A549 (cell line): ENCODE measurements around the gene CCL14. TPM values are rescaled to one million over a fixed set of nuclear protein-coding genes. Genes with fewer than 3 reads are reported as not detected.

Source experiments
- ATAC-seq, 2 experiments: fragments of 200-7000 bp in 1 of 2; fragments of >200 bp in 1 of 2; cut with Nextera tagmentation in 1 of 2; cut with Tn5 transposase in 1 of 2; 3 replicates each; pipeline versions ENCODE4 v1.8.0 to v1.9.1; 2018 to 2020; ENCODE audit warnings: mild to moderate bottlenecking in 1 of 2, moderate library complexity in 1 of 2
- CTCF ChIA-PET: fragments of 300-600 bp; sonication (Branson Sonifier 250); formaldehyde crosslinking; extraction: SDS; loops from one replicate; lab custom pipeline; 2021; ENCODE audit warnings: antibody characterized with exemption, inconsistent platforms; lab: Yijun Ruan, JAX
- POLR2A ChIA-PET: fragments of 350-600 bp; formaldehyde crosslinking; extraction: SDS; loops from one replicate; lab custom pipeline; 2021; ENCODE audit warnings: antibody characterized with exemption, inconsistent platforms; lab: Yijun Ruan, JAX
- DNase-seq, 2 experiments: peaks; one replicate each; pipeline versions ENCODE4 v3.0.0 to v3.0.0-alpha.2; 2011 to 2016; ENCODE audit warnings: low read depth in 1 of 2, low spot score in 1 of 2
- FAIRE-seq: peaks from 2 replicates; lab custom pipeline; 2011; peaks lifted over from hg19 to GRCh38; lab: Jason Lieb, UNC
- H3K27ac ChIP-seq, 2 experiments: fragments of >200 bp; sonication (Bioruptor Twin); formaldehyde crosslinking; 3 replicates each; pipeline ENCODE4 v1.5.1; 2016 to 2017
- H3K4me1 ChIP-seq: fragments of >200 bp; sonication (Bioruptor Twin); formaldehyde crosslinking; 3 replicates; pipeline ENCODE4 v1.6.1; 2016
- H3K4me2 ChIP-seq: fragments of >200 bp; sonication (Bioruptor Twin); formaldehyde crosslinking; 3 replicates; pipeline ENCODE4 v1.6.1; 2016
- H3K4me3 ChIP-seq: fragments of >200 bp; sonication (Bioruptor Twin); formaldehyde crosslinking; 3 replicates; pipeline ENCODE4 v1.5.1; 2016
- H3K9me3 ChIP-seq: fragments of >200 bp; sonication (Bioruptor Twin); formaldehyde crosslinking; 3 replicates; pipeline ENCODE4 v1.6.1; 2016
- CBX8 ChIP-seq: fragments of 200-600 bp; sonication (generic); IDR thresholded peaks from 2 replicates; pipeline ENCODE4 v1.6.1; 2016
- CEBPB ChIP-seq, 2 experiments: fragments of >200 bp in 1 of 2; sonication (Bioruptor Twin) in 1 of 2; formaldehyde crosslinking in 1 of 2; IDR thresholded peaks; 2 replicates each; pipeline ENCODE4 v1.6.1; 2012 to 2016
- CHD2 ChIP-seq: fragments of 150-350 bp; IDR thresholded peaks from 2 replicates; pipeline ENCODE4 v1.6.1; 2014; ENCODE audit warnings: low read length; ENCODE audit not compliant: partially characterized antibody
- EP300 ChIP-seq, 2 experiments: fragments of >200 bp; sonication (Bioruptor Twin); formaldehyde crosslinking; IDR thresholded peaks; 2 replicates in 1 of 2; 3 replicates in 1 of 2; pipeline ENCODE4 v1.6.1; 2016 to 2017
- FOSB ChIP-seq: fragments of 250-450 bp; sonication (Bioruptor Pico); IDR thresholded peaks from 2 replicates; pipeline ENCODE4 v1.5.0; 2020; ENCODE audit warnings: mild to moderate bottlenecking, moderate library complexity
- HEYL ChIP-seq: fragments of 250-450 bp; sonication (Bioruptor Pico); IDR thresholded peaks from 2 replicates; pipeline ENCODE4 v1.8.0; 2021; ENCODE audit warnings: mild to moderate bottlenecking, moderate library complexity
- HOXA7 ChIP-seq: fragments of 250-450 bp; sonication (Bioruptor Pico); IDR thresholded peaks from 2 replicates; pipeline ENCODE4 v1.5.0; 2020; ENCODE audit warnings: mild to moderate bottlenecking, moderate library complexity
- JUN ChIP-seq, 2 experiments: fragments of >200 bp; sonication (Bioruptor Twin); formaldehyde crosslinking; IDR thresholded peaks; 2 replicates in 1 of 2; 3 replicates in 1 of 2; pipeline ENCODE4 v1.6.1; 2016 to 2017
- KDM5A ChIP-seq: fragments of 200-600 bp; sonication (generic); IDR thresholded peaks from 2 replicates; pipeline ENCODE4 v1.6.1; 2016; ENCODE audit warnings: antibody characterized with exemption, mild to moderate bottlenecking
- MAZ ChIP-seq: fragments of 150-350 bp; IDR thresholded peaks from 2 replicates; pipeline ENCODE4 v1.6.1; 2014; ENCODE audit warnings: antibody characterized with exemption, low read depth, low read length, borderline replicate concordance
- NPAS2 ChIP-seq: fragments of 250-450 bp; sonication (Bioruptor Pico); IDR thresholded peaks from 2 replicates; pipeline ENCODE4 v1.8.0; 2022; ENCODE audit warnings: mild to moderate bottlenecking, moderate library complexity, borderline replicate concordance
- PHF8 ChIP-seq: fragments of 200-600 bp; sonication (generic); IDR thresholded peaks from 2 replicates; pipeline ENCODE4 v1.6.1; 2016; ENCODE audit warnings: low read depth, mild to moderate bottlenecking, antibody characterized with exemption, moderate library complexity, borderline replicate concordance
- POLR2A ChIP-seq: IDR thresholded peaks from 2 replicates; pipeline ENCODE4 v1.6.1; 2012; ENCODE audit warnings: mild to moderate bottlenecking, low read length
- POLR2AphosphoS2 ChIP-seq: conservative IDR thresholded peaks from 2 replicates; pipeline ENCODE4 v1.6.1; 2012; ENCODE audit warnings: low read length, improper control_type of control experiment, inconsistent platforms
- RAD21 ChIP-seq, 2 experiments: fragments of >200 bp in 1 of 2; sonication (Bioruptor Twin) in 1 of 2; formaldehyde crosslinking in 1 of 2; IDR thresholded peaks in 1 of 2; conservative IDR thresholded peaks in 1 of 2; 2 replicates in 1 of 2; 3 replicates in 1 of 2; pipeline ENCODE4 v1.6.1; 2012 to 2018; ENCODE audit warnings: inconsistent platforms in 1 of 2
- RARB ChIP-seq: fragments of 250-450 bp; sonication (Bioruptor Pico); IDR thresholded peaks from 2 replicates; pipeline ENCODE4 v1.8.0; 2021; ENCODE audit warnings: mild to moderate bottlenecking, moderate library complexity
- RCOR1 ChIP-seq: fragments of 150-350 bp; IDR thresholded peaks from 2 replicates; pipeline ENCODE4 v1.6.1; 2014; ENCODE audit warnings: antibody characterized with exemption, low read length, low read depth
- RNF2 ChIP-seq: fragments of 200-600 bp; sonication (generic); IDR thresholded peaks from 2 replicates; pipeline ENCODE4 v1.6.1; 2016; ENCODE audit warnings: low read depth, mild to moderate bottlenecking, antibody characterized with exemption, moderate library complexity, borderline replicate concordance
- SMC3 ChIP-seq: fragments of >200 bp; sonication (Bioruptor Twin); formaldehyde crosslinking; IDR thresholded peaks from 3 replicates; pipeline ENCODE4 v1.6.1; 2018; ENCODE audit warnings: inconsistent platforms
- SREBF2 ChIP-seq: fragments of 450-650 bp; IDR thresholded peaks from 2 replicates; pipeline ENCODE4 v1.6.1; 2014; ENCODE audit warnings: mild to moderate bottlenecking, moderate library complexity
- TFCP2L1 ChIP-seq: fragments of 250-450 bp; sonication (Bioruptor Pico); IDR thresholded peaks from 2 replicates; pipeline ENCODE4 v1.5.0; 2021; ENCODE audit warnings: mild to moderate bottlenecking
- WGBS: methylation state at CpG from one replicate; pipeline ENCODE4 v1.1.6; 2017; ENCODE audit errors: missing lambda C conversion rate; 5-methylcytosine and 5-hydroxymethylcytosine counted together
- polyA plus RNA-seq, 4 experiments: library from polyadenylated mRNA; depleted of rRNA in 3 of 4; stranded (reverse); fragments of >200 nt; fragmentation: RNase III in 1 of 4; extraction: RNeasy Plus Mini Kit Qiagen cat#74134 plus additional on column Dnase treatment in 1 of 4; gene quantifications; 2 replicates in 3 of 4; 3 replicates in 1 of 4; pipeline ENCODE4 v1.2.3, GENCODE V29; 2011 to 2017
- TF ChIP-seq, protein P1 (sequence below): fragments of >200 bp; sonication (Bioruptor Twin); formaldehyde crosslinking; IDR thresholded peaks from 3 replicates; pipeline ENCODE4 v1.6.1; 2016
- TF ChIP-seq, protein P2 (sequence below): fragments of >200 bp; sonication (Bioruptor Twin); formaldehyde crosslinking; IDR thresholded peaks from 3 replicates; pipeline ENCODE4 v1.5.1; 2016
- TF ChIP-seq, protein P3 (sequence below): fragments of 150-350 bp; IDR thresholded peaks from 2 replicates; pipeline ENCODE4 v1.6.1; 2014; ENCODE audit warnings: low read depth, mild to moderate bottlenecking, low read length

Gene CCL14
- polyA plus RNA-seq, 2 of the 4 experiments (the other 2 are of a cell fraction), result not detected

DNA sequence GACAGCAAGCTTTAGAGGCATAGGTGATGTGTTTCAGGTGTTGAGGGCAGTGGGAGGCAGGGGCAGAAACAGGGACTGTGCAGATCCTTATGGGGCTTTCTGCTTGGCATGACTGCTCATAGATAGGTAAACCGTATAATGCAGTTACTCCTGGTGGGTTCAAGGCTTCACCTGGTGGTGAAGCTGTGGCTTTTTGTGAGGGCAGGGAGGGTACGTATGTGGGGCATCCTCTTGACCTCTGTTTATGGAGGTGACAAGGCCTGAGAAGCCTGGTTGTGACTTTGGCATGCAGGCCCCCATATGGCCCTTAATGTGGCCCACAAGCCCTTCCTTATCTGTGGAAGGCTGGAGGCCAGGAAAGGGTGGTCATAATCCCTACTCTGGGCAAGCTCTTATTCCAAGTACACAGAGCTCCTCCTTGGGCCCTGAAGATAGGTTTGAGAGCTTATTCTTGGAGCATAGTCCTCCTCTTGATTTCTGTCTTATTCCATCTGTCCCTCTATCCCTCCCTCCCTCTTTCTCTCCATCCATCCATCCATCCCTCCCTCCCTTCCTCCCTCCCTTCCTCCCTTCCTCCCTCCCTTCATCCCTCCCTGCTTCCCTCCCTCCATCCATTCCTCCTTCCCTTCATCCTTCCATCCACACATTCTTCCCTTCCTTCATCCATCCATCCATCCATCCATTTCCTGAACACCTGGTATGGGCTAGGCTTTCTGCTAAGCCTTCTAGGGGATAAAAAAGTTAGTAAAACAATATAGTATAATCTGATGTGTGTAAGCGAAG lies 3.9 kb downstream of the CCL14 start:
- Histone ChIP-seq H3K9me3 (no peaks in the 10 kb centered on the region), H3K4me1 (no peaks in the 10 kb centered on the region), H3K4me3 (no peak overlapping the region), H3K4me2 (no peak overlapping the region), H3K27ac (no peak overlapping the region)
- CTCF ChIA-PET, result interaction anchor here (0.6 to 6.0 kb wide), 11 partner anchors 8 to 500 kb away, joined by 3 to 41 read pairs (median 5); no protein-coding TSS in a partner anchor
- WGBS, result 56% methylated on average over 3 of the region's 3 CpGs
- no peak for FAIRE-seq
- no peak for ATAC-seq
- no peak for DNase-seq
- TF ChIP-seq HEYL (CRISPR knock-in tag) (no peak), RCOR1 (no peak), POLR2A (no peak), RNF2 (no peak), JUN (IDR thresholded peaks at IDR 0.05) (no peak), PHF8 (no peak), CHD2 (no peak), EP300 (IDR thresholded peaks at IDR 0.05) (no peak), MAZ (no peak), SREBF2 (no peak), NPAS2 (no peak), CEBPB (IDR thresholded peaks at IDR 0.05) (no peak), POLR2AphosphoS2 (no peak), KDM5A (no peak), HOXA7 (CRISPR knock-in tag) (no peak)
- TF ChIP-seq, protein P1, sequence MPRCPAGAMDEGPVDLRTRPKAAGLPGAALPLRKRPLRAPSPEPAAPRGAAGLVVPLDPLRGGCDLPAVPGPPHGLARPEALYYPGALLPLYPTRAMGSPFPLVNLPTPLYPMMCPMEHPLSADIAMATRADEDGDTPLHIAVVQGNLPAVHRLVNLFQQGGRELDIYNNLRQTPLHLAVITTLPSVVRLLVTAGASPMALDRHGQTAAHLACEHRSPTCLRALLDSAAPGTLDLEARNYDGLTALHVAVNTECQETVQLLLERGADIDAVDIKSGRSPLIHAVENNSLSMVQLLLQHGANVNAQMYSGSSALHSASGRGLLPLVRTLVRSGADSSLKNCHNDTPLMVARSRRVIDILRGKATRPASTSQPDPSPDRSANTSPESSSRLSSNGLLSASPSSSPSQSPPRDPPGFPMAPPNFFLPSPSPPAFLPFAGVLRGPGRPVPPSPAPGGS, result no peak
- POLR2A ChIA-PET, result no interaction called here

DNA sequence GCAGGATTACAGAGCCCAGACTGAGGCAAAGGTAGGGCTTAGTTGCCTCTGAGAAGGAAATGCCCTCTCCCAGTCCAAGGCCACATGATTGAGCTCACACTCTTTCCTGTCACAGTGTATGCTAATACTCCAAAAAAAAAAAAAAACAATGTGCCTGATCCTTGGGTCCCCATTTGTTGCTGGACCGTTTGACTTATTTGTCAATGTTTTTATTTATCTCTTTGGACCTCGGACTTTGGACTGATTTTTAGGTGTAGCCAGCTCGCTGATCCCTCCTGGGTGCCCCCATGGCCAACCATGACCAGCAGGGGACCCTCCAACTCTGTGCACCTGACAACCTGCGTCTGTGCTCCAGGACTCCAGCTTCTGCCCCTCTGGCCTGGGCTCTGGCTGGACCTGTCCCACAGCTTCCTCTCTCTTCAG lies 4.6 kb downstream of the CCL14 start:
- WGBS, result 13% methylated on average over 4 of the region's 4 CpGs
- ChIA-PET CTCF (interaction anchor here (0.9 to 6.0 kb wide), 9 partner anchors 9 to 501 kb away, joined by 3 to 41 read pairs (median 6); no protein-coding TSS in a partner anchor), POLR2A (no interaction called here)
- no peaks in the 10 kb centered on the region for H3K9me3 ChIP-seq
- H3K4me3 ChIP-seq, result no peak overlapping the region
- FAIRE-seq (no peak), ATAC-seq (peak in 1 of 2 experiments; percentile 54; a peak in 2 of 6 replicates), DNase-seq (no peak)
- no peak overlapping the region for H3K4me2 ChIP-seq
- TF ChIP-seq EP300 (IDR thresholded peaks at IDR 0.05) (no peak), RARB (CRISPR knock-in tag) (no peak), CBX8 (no peak), TFCP2L1 (no peak), FOSB (no peak), RAD21 (conservative IDR thresholded peaks at IDR 0.05 in 1 of 2, IDR thresholded peaks at IDR 0.05 in 1 of 2) (peak in 1 of 2 experiments; percentile 29; a peak in 2 of 5 replicates), SMC3 (no peak)
- TF ChIP-seq, protein P2, sequence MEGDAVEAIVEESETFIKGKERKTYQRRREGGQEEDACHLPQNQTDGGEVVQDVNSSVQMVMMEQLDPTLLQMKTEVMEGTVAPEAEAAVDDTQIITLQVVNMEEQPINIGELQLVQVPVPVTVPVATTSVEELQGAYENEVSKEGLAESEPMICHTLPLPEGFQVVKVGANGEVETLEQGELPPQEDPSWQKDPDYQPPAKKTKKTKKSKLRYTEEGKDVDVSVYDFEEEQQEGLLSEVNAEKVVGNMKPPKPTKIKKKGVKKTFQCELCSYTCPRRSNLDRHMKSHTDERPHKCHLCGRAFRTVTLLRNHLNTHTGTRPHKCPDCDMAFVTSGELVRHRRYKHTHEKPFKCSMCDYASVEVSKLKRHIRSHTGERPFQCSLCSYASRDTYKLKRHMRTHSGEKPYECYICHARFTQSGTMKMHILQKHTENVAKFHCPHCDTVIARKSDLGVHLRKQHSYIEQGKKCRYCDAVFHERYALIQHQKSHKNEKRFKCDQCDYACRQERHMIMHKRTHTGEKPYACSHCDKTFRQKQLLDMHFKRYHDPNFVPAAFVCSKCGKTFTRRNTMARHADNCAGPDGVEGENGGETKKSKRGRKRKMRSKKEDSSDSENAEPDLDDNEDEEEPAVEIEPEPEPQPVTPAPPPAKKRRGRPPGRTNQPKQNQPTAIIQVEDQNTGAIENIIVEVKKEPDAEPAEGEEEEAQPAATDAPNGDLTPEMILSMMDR, result no peak
- TF ChIP-seq, protein P3, sequence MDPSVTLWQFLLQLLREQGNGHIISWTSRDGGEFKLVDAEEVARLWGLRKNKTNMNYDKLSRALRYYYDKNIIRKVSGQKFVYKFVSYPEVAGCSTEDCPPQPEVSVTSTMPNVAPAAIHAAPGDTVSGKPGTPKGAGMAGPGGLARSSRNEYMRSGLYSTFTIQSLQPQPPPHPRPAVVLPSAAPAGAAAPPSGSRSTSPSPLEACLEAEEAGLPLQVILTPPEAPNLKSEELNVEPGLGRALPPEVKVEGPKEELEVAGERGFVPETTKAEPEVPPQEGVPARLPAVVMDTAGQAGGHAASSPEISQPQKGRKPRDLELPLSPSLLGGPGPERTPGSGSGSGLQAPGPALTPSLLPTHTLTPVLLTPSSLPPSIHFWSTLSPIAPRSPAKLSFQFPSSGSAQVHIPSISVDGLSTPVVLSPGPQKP, result no peak
- H3K4me1 ChIP-seq, result no peaks in the 10 kb centered on the region
- H3K27ac ChIP-seq, result no peak overlapping the region
